ENCODE results near the gene TMEM62. TPM values are rescaled to one million over a fixed set of nuclear protein-coding genes. Genes with fewer than 3 reads are reported as not detected.

Gene TMEM62
- polyA plus RNA-seq, 1 donor from 2014 or later, result 8.7 TPM

DNA sequence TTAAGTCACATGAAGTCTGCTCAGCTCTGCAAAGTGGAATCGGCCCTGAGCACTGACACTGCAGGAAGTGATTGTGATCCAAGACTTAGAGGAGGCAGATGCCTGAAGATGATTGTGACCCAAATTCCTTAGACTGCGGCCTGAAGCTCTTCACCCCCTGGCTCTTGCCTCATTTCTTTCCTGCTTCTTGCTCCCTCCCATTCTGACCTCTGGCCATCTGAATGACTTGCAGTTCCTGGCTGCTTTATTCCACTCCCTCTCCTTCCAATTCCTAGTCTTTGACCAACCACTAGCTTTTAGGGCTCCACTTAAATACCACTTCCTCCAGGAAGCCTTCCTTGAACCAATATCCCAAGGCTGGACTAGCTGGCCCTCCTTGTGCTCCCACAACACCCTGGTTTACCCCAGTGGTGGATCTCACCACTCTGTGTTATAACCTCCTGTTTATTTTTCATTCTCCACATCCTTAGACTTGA, 97.3 kb downstream of the TMEM62 start:
- Histone ChIP-seq H3K27me3 (ENCODE audit: insufficient read depth, low read depth, low read length) (no peaks in the 10 kb centered on the region), H3K36me3 (ENCODE audit: insufficient read depth, low read length) (no peaks in the 10 kb centered on the region), H2AFZ (ENCODE audit: low read depth, low read length) (no peak overlapping the region), H3K9me2 (ENCODE audit: insufficient read depth, low read length) (no peaks in the 10 kb centered on the region), H3K4me2 (ENCODE audit: low read length) (no peak overlapping the region), H3K27ac (ENCODE audit: low read length) (no peak overlapping the region), H3F3A (ENCODE audit: insufficient read depth, low read length, poor library complexity, severe bottlenecking) (no peaks in the 10 kb centered on the region), H3K9ac (ENCODE audit: low read length) (no peak overlapping the region), H3K9me3 (ENCODE audit: low read length) (no peaks in the 10 kb centered on the region), H4K20me1 (ENCODE audit: insufficient read depth) (no peaks in the 10 kb centered on the region), H3K4me3 (ENCODE audit: low read length) (no peak overlapping the region), H3K79me2 (replicated peaks; ENCODE audit: insufficient read depth, low read length) (no peaks in the 10 kb centered on the region)
- TF ChIP-seq TAF1 (IDR thresholded peaks at IDR 0.05; ENCODE audit: low read depth) (no peak), SMC3 (conservative IDR thresholded peaks at IDR 0.05; ENCODE audit: poor library complexity) (no peak), MXI1 (conservative IDR thresholded peaks at IDR 0.05; ENCODE audit: poor library complexity, severe bottlenecking) (no peak), EP300 (conservative IDR thresholded peaks at IDR 0.05; ENCODE audit: poor library complexity, severe bottlenecking) (no peak), POLR2AphosphoS5 (IDR thresholded peaks at IDR 0.05) (no peak), RAD21 (conservative IDR thresholded peaks at IDR 0.05) (no peak), EZH2 (IDR thresholded peaks at IDR 0.05; ENCODE audit: borderline replicate concordance, insufficient read depth, low read length, poor library complexity, severe bottlenecking) (no peak)
- TF ChIP-seq, protein P1, sequence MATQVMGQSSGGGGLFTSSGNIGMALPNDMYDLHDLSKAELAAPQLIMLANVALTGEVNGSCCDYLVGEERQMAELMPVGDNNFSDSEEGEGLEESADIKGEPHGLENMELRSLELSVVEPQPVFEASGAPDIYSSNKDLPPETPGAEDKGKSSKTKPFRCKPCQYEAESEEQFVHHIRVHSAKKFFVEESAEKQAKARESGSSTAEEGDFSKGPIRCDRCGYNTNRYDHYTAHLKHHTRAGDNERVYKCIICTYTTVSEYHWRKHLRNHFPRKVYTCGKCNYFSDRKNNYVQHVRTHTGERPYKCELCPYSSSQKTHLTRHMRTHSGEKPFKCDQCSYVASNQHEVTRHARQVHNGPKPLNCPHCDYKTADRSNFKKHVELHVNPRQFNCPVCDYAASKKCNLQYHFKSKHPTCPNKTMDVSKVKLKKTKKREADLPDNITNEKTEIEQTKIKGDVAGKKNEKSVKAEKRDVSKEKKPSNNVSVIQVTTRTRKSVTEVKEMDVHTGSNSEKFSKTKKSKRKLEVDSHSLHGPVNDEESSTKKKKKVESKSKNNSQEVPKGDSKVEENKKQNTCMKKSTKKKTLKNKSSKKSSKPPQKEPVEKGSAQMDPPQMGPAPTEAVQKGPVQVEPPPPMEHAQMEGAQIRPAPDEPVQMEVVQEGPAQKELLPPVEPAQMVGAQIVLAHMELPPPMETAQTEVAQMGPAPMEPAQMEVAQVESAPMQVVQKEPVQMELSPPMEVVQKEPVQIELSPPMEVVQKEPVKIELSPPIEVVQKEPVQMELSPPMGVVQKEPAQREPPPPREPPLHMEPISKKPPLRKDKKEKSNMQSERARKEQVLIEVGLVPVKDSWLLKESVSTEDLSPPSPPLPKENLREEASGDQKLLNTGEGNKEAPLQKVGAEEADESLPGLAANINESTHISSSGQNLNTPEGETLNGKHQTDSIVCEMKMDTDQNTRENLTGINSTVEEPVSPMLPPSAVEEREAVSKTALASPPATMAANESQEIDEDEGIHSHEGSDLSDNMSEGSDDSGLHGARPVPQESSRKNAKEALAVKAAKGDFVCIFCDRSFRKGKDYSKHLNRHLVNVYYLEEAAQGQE (IDR thresholded peaks at IDR 0.05; ENCODE audit: borderline replicate concordance), result no peak
- TF ChIP-seq, protein P2, sequence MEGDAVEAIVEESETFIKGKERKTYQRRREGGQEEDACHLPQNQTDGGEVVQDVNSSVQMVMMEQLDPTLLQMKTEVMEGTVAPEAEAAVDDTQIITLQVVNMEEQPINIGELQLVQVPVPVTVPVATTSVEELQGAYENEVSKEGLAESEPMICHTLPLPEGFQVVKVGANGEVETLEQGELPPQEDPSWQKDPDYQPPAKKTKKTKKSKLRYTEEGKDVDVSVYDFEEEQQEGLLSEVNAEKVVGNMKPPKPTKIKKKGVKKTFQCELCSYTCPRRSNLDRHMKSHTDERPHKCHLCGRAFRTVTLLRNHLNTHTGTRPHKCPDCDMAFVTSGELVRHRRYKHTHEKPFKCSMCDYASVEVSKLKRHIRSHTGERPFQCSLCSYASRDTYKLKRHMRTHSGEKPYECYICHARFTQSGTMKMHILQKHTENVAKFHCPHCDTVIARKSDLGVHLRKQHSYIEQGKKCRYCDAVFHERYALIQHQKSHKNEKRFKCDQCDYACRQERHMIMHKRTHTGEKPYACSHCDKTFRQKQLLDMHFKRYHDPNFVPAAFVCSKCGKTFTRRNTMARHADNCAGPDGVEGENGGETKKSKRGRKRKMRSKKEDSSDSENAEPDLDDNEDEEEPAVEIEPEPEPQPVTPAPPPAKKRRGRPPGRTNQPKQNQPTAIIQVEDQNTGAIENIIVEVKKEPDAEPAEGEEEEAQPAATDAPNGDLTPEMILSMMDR (IDR thresholded peaks at IDR 0.05; ENCODE audit: poor library complexity, severe bottlenecking), result no peak

DNA sequence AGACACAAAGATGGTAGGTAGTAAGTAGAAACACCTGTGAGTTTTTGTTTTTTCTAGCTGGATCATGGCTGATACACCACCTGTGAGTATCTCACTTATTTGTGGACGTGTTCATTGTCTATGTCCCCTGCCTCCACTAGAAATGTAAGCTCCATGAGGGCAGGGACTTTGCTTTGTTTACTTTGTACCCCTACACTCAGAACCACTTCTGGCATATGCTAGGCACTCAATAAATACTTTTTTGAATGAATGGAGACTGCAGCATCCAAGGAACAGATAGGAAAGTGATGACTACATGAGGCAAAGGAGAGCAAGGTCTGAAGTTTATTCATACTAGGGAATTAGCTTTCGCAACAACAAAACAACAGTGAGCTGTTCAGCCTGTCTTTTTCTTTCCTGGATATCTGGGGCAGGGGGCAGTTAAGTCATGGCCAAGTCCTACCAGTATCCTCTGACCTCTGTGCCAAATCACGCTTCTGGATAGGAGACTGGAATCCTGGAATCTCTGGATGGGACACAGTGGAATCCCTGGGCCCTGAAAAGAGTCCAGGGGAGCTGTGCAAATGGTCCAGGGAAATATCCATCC, 99.0 kb downstream of the TMEM62 start:
- H3K79me2 ChIP-seq (replicated peaks; ENCODE audit: insufficient read depth, low read length), result no peaks in the 10 kb centered on the region
- TF ChIP-seq, protein P2 (IDR thresholded peaks at IDR 0.05; ENCODE audit: poor library complexity, severe bottlenecking), result no peak
- TF ChIP-seq TAF1 (IDR thresholded peaks at IDR 0.05; ENCODE audit: low read depth) (no peak), EZH2 (IDR thresholded peaks at IDR 0.05; ENCODE audit: borderline replicate concordance, insufficient read depth, low read length, poor library complexity, severe bottlenecking) (no peak), EP300 (conservative IDR thresholded peaks at IDR 0.05; ENCODE audit: poor library complexity, severe bottlenecking) (no peak), MXI1 (conservative IDR thresholded peaks at IDR 0.05; ENCODE audit: poor library complexity, severe bottlenecking) (no peak)
- TF ChIP-seq, protein P1 (IDR thresholded peaks at IDR 0.05; ENCODE audit: borderline replicate concordance), result no peak
- H3K27ac ChIP-seq (ENCODE audit: low read length), result no peak overlapping the region
- H3K9me3 ChIP-seq (ENCODE audit: low read length), result no peaks in the 10 kb centered on the region
- no peaks in the 10 kb centered on the region for H3K9me2 ChIP-seq (ENCODE audit: insufficient read depth, low read length)
- no peaks in the 10 kb centered on the region for H3K27me3 ChIP-seq (ENCODE audit: insufficient read depth, low read depth, low read length)
- H3K4me3 ChIP-seq (ENCODE audit: low read length), result no peak overlapping the region
- H4K20me1 ChIP-seq (ENCODE audit: insufficient read depth), result no peaks in the 10 kb centered on the region
- H3K36me3 ChIP-seq (ENCODE audit: insufficient read depth, low read length), result no peaks in the 10 kb centered on the region
- H3K9ac ChIP-seq (ENCODE audit: low read length), result no peak overlapping the region
- no peaks in the 10 kb centered on the region for H3F3A ChIP-seq (ENCODE audit: insufficient read depth, low read length, poor library complexity, severe bottlenecking)
- H3K4me2 ChIP-seq (ENCODE audit: low read length), result no peak overlapping the region
- H2AFZ ChIP-seq (ENCODE audit: low read depth, low read length), result no peak overlapping the region
